Prostate gland (tissue), 2 donors: Measurements from ENCODE around the gene SPTBN1.

Experiments
- POLR2A ChIP-seq: fragments of 450-650 bp; IDR thresholded peaks from one replicate; pipeline ENCODE4 v1.6.1; 2016; ENCODE audit warnings: antibody characterized with exemption, mild to moderate bottlenecking
- POLR2AphosphoS5 ChIP-seq: sonication (generic); formaldehyde crosslinking; IDR thresholded peaks from one replicate; pipeline ENCODE4 v1.6.1; 2017; ENCODE audit warnings: antibody characterized with exemption
- TF ChIP-seq, protein P1 (sequence below), 4 experiments: fragments of 200-600 bp in 2 of 4; fragments of 450-650 bp in 2 of 4; sonication (generic) in 2 of 4; IDR thresholded peaks; 1 replicate in 3 of 4; 2 replicates in 1 of 4; pipeline ENCODE4 v1.5.1; 2016 to 2019; ENCODE audit warnings: antibody characterized with exemption in 4 of 4, mild to moderate bottlenecking in 2 of 4, moderate library complexity in 2 of 4

DNA sequence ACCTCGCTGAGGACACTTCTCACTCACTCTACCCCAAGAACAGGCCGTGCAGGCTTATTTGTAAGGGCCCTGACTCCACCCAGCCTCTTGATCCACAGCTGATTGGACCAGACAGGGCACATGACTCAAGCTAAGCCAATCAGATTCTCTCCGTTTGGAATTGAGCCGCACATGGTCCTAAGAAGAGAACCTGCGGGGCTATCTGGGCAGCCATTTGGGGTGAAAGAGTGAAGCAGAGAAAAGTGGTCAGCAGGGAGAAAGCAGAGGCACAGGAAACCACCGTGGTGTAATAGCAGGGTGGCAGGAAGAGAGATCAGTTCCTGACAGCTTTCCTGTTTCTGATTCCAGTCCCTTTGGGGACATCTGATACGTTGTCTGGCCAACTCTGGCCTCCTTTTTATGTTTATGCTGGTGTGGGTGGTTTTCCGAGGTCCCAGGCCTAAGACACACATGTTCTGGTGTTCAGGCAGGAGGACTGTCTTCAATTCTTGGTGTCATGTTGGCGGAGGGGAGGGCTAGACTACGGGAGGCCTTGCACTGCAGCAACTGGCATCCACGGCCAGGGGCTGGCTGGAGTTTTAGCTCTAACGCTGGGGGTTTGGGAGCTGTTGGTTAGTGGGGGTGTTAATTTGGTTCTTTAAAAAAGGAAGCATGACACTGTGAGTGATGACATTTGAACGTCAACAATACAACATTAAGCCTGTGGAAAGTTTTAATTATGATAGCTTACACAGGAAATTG, 26.1 kb upstream of the SPTBN1 start:
- TF ChIP-seq, protein P1, sequence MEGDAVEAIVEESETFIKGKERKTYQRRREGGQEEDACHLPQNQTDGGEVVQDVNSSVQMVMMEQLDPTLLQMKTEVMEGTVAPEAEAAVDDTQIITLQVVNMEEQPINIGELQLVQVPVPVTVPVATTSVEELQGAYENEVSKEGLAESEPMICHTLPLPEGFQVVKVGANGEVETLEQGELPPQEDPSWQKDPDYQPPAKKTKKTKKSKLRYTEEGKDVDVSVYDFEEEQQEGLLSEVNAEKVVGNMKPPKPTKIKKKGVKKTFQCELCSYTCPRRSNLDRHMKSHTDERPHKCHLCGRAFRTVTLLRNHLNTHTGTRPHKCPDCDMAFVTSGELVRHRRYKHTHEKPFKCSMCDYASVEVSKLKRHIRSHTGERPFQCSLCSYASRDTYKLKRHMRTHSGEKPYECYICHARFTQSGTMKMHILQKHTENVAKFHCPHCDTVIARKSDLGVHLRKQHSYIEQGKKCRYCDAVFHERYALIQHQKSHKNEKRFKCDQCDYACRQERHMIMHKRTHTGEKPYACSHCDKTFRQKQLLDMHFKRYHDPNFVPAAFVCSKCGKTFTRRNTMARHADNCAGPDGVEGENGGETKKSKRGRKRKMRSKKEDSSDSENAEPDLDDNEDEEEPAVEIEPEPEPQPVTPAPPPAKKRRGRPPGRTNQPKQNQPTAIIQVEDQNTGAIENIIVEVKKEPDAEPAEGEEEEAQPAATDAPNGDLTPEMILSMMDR (IDR thresholded peaks at IDR 0.05) = no peak
- TF ChIP-seq POLR2AphosphoS5 (no peak), POLR2A (no peak)
